ENCODE results near the gene S100A8. TPM values are rescaled to one million over a fixed set of nuclear protein-coding genes. Genes with fewer than 3 reads are reported as not detected.
A peak's percentile ranks its signal among the peaks of the same experiment; 100 is the strongest.
"Not testable (repeated sequence)": the region's sequence is repeated elsewhere in the genome, so short reads cannot be mapped to it uniquely, and the experiment has no call there.

S100A8 gene
- total and polyA plus RNA-seq, 2 experiments from 2014 or later = not detected

- H3K4me3 ChIP-seq = no peak within 1 kb of the TSS
- no peaks in the 10 kb centered on the region for H3K27me3 ChIP-seq (replicated peaks; ENCODE audit: insufficient read depth)
- DNase-seq = no peak
- no peaks in the 10 kb centered on the region for H3K79me2 ChIP-seq (ENCODE audit: insufficient read depth)
- no peak within 1 kb of the TSS for H3K4me2 ChIP-seq (ENCODE audit: unreplicated experiment)
- no peak within 1 kb of the TSS for H2AFZ ChIP-seq
- no peaks in the 10 kb centered on the region for H3F3A ChIP-seq (ENCODE audit: insufficient read depth)
- H3K4me1 ChIP-seq (ENCODE audit: insufficient read depth) = no peaks in the 10 kb centered on the region
- H4K20me1 ChIP-seq (ENCODE audit: insufficient read depth) = no peaks in the 10 kb centered on the region
- WGBS, 2 experiments (ENCODE audit: low coverage in 1 of 2, low lambda C conversion rate in 2 of 2, missing lambda C conversion rate in 2 of 2) = 23 to 34% methylated on average over 6 of the region's 6 CpGs
- no peaks in the 10 kb centered on the region for H3K36me3 ChIP-seq (ENCODE audit: low read depth)
- H3K27ac ChIP-seq = no peak within 1 kb of the TSS
- TF ChIP-seq EZH2phosphoT487 (IDR thresholded peaks at IDR 0.05; ENCODE audit: insufficient read depth, low read depth) = no peak
- no peak for TF ChIP-seq EZH2 (IDR thresholded peaks at IDR 0.05; ENCODE audit: insufficient read depth, poor library complexity, severe bottlenecking)
- H3K9ac ChIP-seq = no peak within 1 kb of the TSS
- no peaks in the 10 kb centered on the region for H3K9me2 ChIP-seq (ENCODE audit: insufficient read depth)
- H3K9me3 ChIP-seq (ENCODE audit: low read depth) = no peaks in the 10 kb centered on the region
- in situ Hi-C loops (cut with MboI) = no loop called here
Measured at GRCh38 chr1:153415850-153416570, 25.1 kb upstream of the S100A8 start, which contains the start of gene S100A7A. Gene S100A7A, plus strand, starts transcription at chr1:153416520. Its CDS starts 1,563 bp downstream, at chr1:153418083.

- H2AFZ ChIP-seq = not testable (repeated sequence)
Measured at GRCh38 chr1:153413961-153414360, 23.1 kb upstream of the S100A8 start.

GRCh38 chr1:153407274-153407673 lies 16.4 kb upstream of the S100A8 start:
- WGBS, 2 experiments (ENCODE audit: low coverage in 1 of 2, low lambda C conversion rate in 2 of 2, missing lambda C conversion rate in 2 of 2) = 39 to 43% methylated on average over 11 of the region's 11 CpGs
- H3K27ac ChIP-seq; H3K4me3 ChIP-seq; H3K4me2 ChIP-seq (ENCODE audit: unreplicated experiment); H3K9ac ChIP-seq; DNase-seq; H3K4me1 ChIP-seq (ENCODE audit: insufficient read depth); in situ Hi-C loops (cut with MboI); H3F3A ChIP-seq (ENCODE audit: insufficient read depth); H3K79me2 ChIP-seq (ENCODE audit: insufficient read depth); H3K36me3 ChIP-seq (ENCODE audit: low read depth); H3K9me3 ChIP-seq (ENCODE audit: low read depth); H3K9me2 ChIP-seq (ENCODE audit: insufficient read depth); H3K27me3 ChIP-seq (replicated peaks; ENCODE audit: insufficient read depth); H2AFZ ChIP-seq; H4K20me1 ChIP-seq (ENCODE audit: insufficient read depth): not testable (repeated sequence)

More at GRCh38 chr1:153413961-153414360, 23.1 kb upstream of the S100A8 start:
- H3K4me3 ChIP-seq; H3K9me2 ChIP-seq (ENCODE audit: insufficient read depth); DNase-seq; H3K36me3 ChIP-seq (ENCODE audit: low read depth); in situ Hi-C loops (cut with MboI); H3K27ac ChIP-seq; H3K79me2 ChIP-seq (ENCODE audit: insufficient read depth); H4K20me1 ChIP-seq (ENCODE audit: insufficient read depth); H3K4me2 ChIP-seq (ENCODE audit: unreplicated experiment); H3K4me1 ChIP-seq (ENCODE audit: insufficient read depth); H3F3A ChIP-seq (ENCODE audit: insufficient read depth); H3K9me3 ChIP-seq (ENCODE audit: low read depth); H3K27me3 ChIP-seq (replicated peaks; ENCODE audit: insufficient read depth); H3K9ac ChIP-seq: not testable (repeated sequence)

GRCh38 chr1:153405825-153406599 lies 15.1 kb upstream of the S100A8 start:
- peaks cover 15% of the 10 kb centered on the region for H3K27me3 ChIP-seq (replicated peaks; ENCODE audit: insufficient read depth)
- H3K27ac ChIP-seq; H4K20me1 ChIP-seq (ENCODE audit: insufficient read depth); H3F3A ChIP-seq (ENCODE audit: insufficient read depth); H3K4me2 ChIP-seq (ENCODE audit: unreplicated experiment); DNase-seq; H3K9me3 ChIP-seq (ENCODE audit: low read depth); H3K79me2 ChIP-seq (ENCODE audit: insufficient read depth); H3K36me3 ChIP-seq (ENCODE audit: low read depth); H2AFZ ChIP-seq; H3K4me3 ChIP-seq; H3K4me1 ChIP-seq (ENCODE audit: insufficient read depth); in situ Hi-C loops (cut with MboI); H3K9ac ChIP-seq; H3K9me2 ChIP-seq (ENCODE audit: insufficient read depth): not testable (repeated sequence)
- WGBS, 2 experiments (ENCODE audit: low coverage in 1 of 2, low lambda C conversion rate in 2 of 2, missing lambda C conversion rate in 2 of 2) = 17 to 23% methylated on average over 6 of the region's 6 CpGs

- WGBS, 2 experiments (ENCODE audit: low coverage in 1 of 2, low lambda C conversion rate in 2 of 2, missing lambda C conversion rate in 2 of 2) = 36 to 38% methylated on average over 15 of the region's 15 CpGs
- H3F3A ChIP-seq (ENCODE audit: insufficient read depth) = no peaks in the 10 kb centered on the region
- no peaks in the 10 kb centered on the region for H3K79me2 ChIP-seq (ENCODE audit: insufficient read depth)
- in situ Hi-C loops (cut with MboI) = no loop called here
- no peak overlapping the region for H3K9ac ChIP-seq
- H3K9me3 ChIP-seq (ENCODE audit: low read depth) = no peaks in the 10 kb centered on the region
- peak; percentile 28 for DNase-seq
- no peak overlapping the region for H3K27ac ChIP-seq
- no peak overlapping the region for H3K4me3 ChIP-seq
- peaks cover 15% of the 10 kb centered on the region for H3K27me3 ChIP-seq (replicated peaks; ENCODE audit: insufficient read depth)
- no peak overlapping the region for H3K4me2 ChIP-seq (ENCODE audit: unreplicated experiment)
- H3K36me3 ChIP-seq (ENCODE audit: low read depth) = no peaks in the 10 kb centered on the region
- H3K4me1 ChIP-seq (ENCODE audit: insufficient read depth) = no peaks in the 10 kb centered on the region
- TF ChIP-seq EZH2 (IDR thresholded peaks at IDR 0.05; ENCODE audit: insufficient read depth, poor library complexity, severe bottlenecking) = no peak
- no peak for TF ChIP-seq EZH2phosphoT487 (IDR thresholded peaks at IDR 0.05; ENCODE audit: insufficient read depth, low read depth)
- no peaks in the 10 kb centered on the region for H4K20me1 ChIP-seq (ENCODE audit: insufficient read depth)
- H3K9me2 ChIP-seq (ENCODE audit: insufficient read depth) = no peaks in the 10 kb centered on the region
- no peak overlapping the region for H2AFZ ChIP-seq
Measured at GRCh38 chr1:153404768-153405167, 13.9 kb upstream of the S100A8 start.
